ENCODE data around the gene RAI2.

RAI2 gene

GRCh38 chrX:17759990-17760389, 101.1 kb downstream of the RAI2 start:
- WGBS (ENCODE audit: insufficient coverage, insufficient read length), result no CpG with 5 or more reads among the region's 1 CpG
- H3K36me3 ChIP-seq (ENCODE audit: control insufficient read depth, insufficient read depth, low read length), result no peaks in the 10 kb centered on the region
- no peak overlapping the region for H3K4me3 ChIP-seq (ENCODE audit: low read length)
- no peak overlapping the region for H3K27ac ChIP-seq (ENCODE audit: low read length)
- no peaks in the 10 kb centered on the region for H3K4me1 ChIP-seq (ENCODE audit: control insufficient read depth, insufficient read depth, low read length)
- DNase-seq (ENCODE audit: low read depth, low spot score), result no peak
- no peaks in the 10 kb centered on the region for H3K27me3 ChIP-seq (ENCODE audit: control insufficient read depth, insufficient read depth, low read length)
- no peaks in the 10 kb centered on the region for H3K9me3 ChIP-seq (ENCODE audit: control insufficient read depth, insufficient read depth, low read length)

DNA sequence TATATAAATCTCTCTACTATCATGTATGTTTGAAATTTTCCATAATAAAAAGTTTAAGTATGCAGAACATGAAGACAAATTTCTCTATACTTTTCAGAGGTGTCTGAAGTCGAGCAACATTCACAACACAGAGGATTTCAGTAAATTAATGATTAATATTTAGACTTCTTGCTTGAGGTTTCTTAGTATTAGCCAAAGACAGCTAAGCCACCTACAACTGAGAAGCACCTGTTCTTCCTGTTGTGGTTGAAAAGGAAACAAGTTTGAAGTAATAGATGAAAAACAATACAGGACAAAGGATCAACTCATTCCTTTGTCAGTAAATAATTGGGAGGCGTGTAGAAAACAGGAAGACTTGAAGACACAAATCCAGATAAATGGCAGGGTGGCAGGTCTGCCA, 102.7 kb downstream of the RAI2 start:
- WGBS (ENCODE audit: insufficient coverage, insufficient read length), result no CpG with 5 or more reads among the region's 2 CpGs

GRCh38 chrX:17750436-17750835, 110.7 kb downstream of the RAI2 start:
- no peak overlapping the region for H3K4me3 ChIP-seq (ENCODE audit: low read length)
- no peaks in the 10 kb centered on the region for H3K27me3 ChIP-seq (ENCODE audit: control insufficient read depth, insufficient read depth, low read length)
- H3K9me3 ChIP-seq (ENCODE audit: control insufficient read depth, insufficient read depth, low read length), result no peaks in the 10 kb centered on the region
- H3K36me3 ChIP-seq (ENCODE audit: control insufficient read depth, insufficient read depth, low read length), result no peaks in the 10 kb centered on the region
- no peaks in the 10 kb centered on the region for H3K4me1 ChIP-seq (ENCODE audit: control insufficient read depth, insufficient read depth, low read length)
- no peak overlapping the region for H3K27ac ChIP-seq (ENCODE audit: low read length)
- no CpG with 5 or more reads among the region's 3 CpGs for WGBS (ENCODE audit: insufficient coverage, insufficient read length)
- DNase-seq (ENCODE audit: low read depth, low spot score), result no peak

More for the DNA sequence above, 102.7 kb downstream of the RAI2 start:
- Histone ChIP-seq H3K27me3 (ENCODE audit: control insufficient read depth, insufficient read depth, low read length) (no peaks in the 10 kb centered on the region), H3K27ac (ENCODE audit: low read length) (no peak overlapping the region), H3K36me3 (ENCODE audit: control insufficient read depth, insufficient read depth, low read length) (no peaks in the 10 kb centered on the region), H3K4me3 (ENCODE audit: low read length) (no peak overlapping the region), H3K9me3 (ENCODE audit: control insufficient read depth, insufficient read depth, low read length) (no peaks in the 10 kb centered on the region), H3K4me1 (ENCODE audit: control insufficient read depth, insufficient read depth, low read length) (no peaks in the 10 kb centered on the region)
- no peak for DNase-seq (ENCODE audit: low read depth, low spot score)
